ENCODE data around the gene SYT12. TPM values are rescaled to one million over a fixed set of nuclear protein-coding genes. Genes with fewer than 3 reads are reported as not detected.

The SYT12 gene
- 0.06 TPM for polyA plus RNA-seq
- long read RNA-seq, donor 1: 0 reads
- long read RNA-seq, donor 2: 0 reads
- long read RNA-seq, donor 3: 0 reads
- long read RNA-seq, donor 4: 0 reads
- long read RNA-seq, donor 5: 0 reads
- long read RNA-seq, donor 6: 0 reads
- long read RNA-seq, donor 7: 0 reads
- long read RNA-seq, donor 8: 0 reads
- long read RNA-seq, donor 9: 0 reads
- long read RNA-seq, donor 10: 0 reads
- long read RNA-seq, donor 11: 0 reads

- no CpG with 5 or more reads among the region's 118 CpGs for WGBS (ENCODE audit: insufficient coverage, low lambda C conversion rate)
- H3K4me1 ChIP-seq (ENCODE audit: control insufficient read depth, insufficient read depth, low read length): peaks cover 13% of the 10 kb centered on the region
- H3K9me3 ChIP-seq (ENCODE audit: control insufficient read depth, low read depth, low read length): peaks cover 3% of the 10 kb centered on the region
- H3K36me3 ChIP-seq (ENCODE audit: control insufficient read depth, insufficient read depth, low read length): no peaks in the 10 kb centered on the region
- H3K4me3 ChIP-seq (ENCODE audit: low read length): peak within 1 kb of the TSS; percentile 13
- DNase-seq: peak in 1 of 2 donors; percentile 17
- H3K27me3 ChIP-seq (ENCODE audit: control insufficient read depth, insufficient read depth, low read length): peaks cover 37% of the 10 kb centered on the region
- no peak within 1 kb of the TSS for H3K27ac ChIP-seq (ENCODE audit: low read length)
These were observed at the start of gene SYT12 for GRCh38 chr11:67022961-67023956. Gene SYT12, plus strand, starts transcription at chr11:67023134. Its CDS starts 7,011 bp downstream, at chr11:67030145.

GRCh38 chr11:66973956-66974580 lies 48.9 kb upstream of the SYT12 start:
- peaks cover 35% of the 10 kb centered on the region for H3K4me1 ChIP-seq (ENCODE audit: control insufficient read depth, insufficient read depth, low read length)
- no CpG with 5 or more reads among the region's 8 CpGs for WGBS (ENCODE audit: insufficient coverage, low lambda C conversion rate)
- peaks cover 22% of the 10 kb centered on the region for H3K9me3 ChIP-seq (ENCODE audit: control insufficient read depth, low read depth, low read length)
- peak in 1 of 2 donors; percentile 27 for DNase-seq
- no peaks in the 10 kb centered on the region for H3K27me3 ChIP-seq (ENCODE audit: control insufficient read depth, insufficient read depth, low read length)
- no peaks in the 10 kb centered on the region for H3K36me3 ChIP-seq (ENCODE audit: control insufficient read depth, insufficient read depth, low read length)
- H3K27ac ChIP-seq (ENCODE audit: low read length): peak overlapping the region; percentile 76
- H3K4me3 ChIP-seq (ENCODE audit: low read length): no peak overlapping the region

- peak; percentile 81 to 86 for DNase-seq
- peaks cover 32% of the 10 kb centered on the region for H3K4me1 ChIP-seq (ENCODE audit: control insufficient read depth, insufficient read depth, low read length)
- peak within 1 kb of the TSS; percentile 87 for H3K27ac ChIP-seq (ENCODE audit: low read length)
- H3K9me3 ChIP-seq (ENCODE audit: control insufficient read depth, low read depth, low read length): peaks cover 24% of the 10 kb centered on the region
- WGBS (ENCODE audit: insufficient coverage, low lambda C conversion rate): no CpG with 5 or more reads among the region's 10 CpGs
- H3K27me3 ChIP-seq (ENCODE audit: control insufficient read depth, insufficient read depth, low read length): no peaks in the 10 kb centered on the region
- peak within 1 kb of the TSS; percentile 57 for H3K4me3 ChIP-seq (ENCODE audit: low read length)
- no peaks in the 10 kb centered on the region for H3K36me3 ChIP-seq (ENCODE audit: control insufficient read depth, insufficient read depth, low read length)
These were observed 48.1 kb upstream of the SYT12 start, which contains the start of gene C11orf86 for GRCh38 chr11:66974724-66975404. Gene C11orf86, plus strand, starts transcription at chr11:66975304. Its CDS starts 59 bp downstream, at chr11:66975363.

- DNase-seq: no peak
- Histone ChIP-seq H3K9me3 (ENCODE audit: control insufficient read depth, low read depth, low read length) (peaks cover 18% of the 10 kb centered on the region), H3K4me3 (ENCODE audit: low read length) (peak overlapping the region; percentile 57), H3K4me1 (ENCODE audit: control insufficient read depth, insufficient read depth, low read length) (peaks cover 26% of the 10 kb centered on the region), H3K27ac (ENCODE audit: low read length) (peak overlapping the region; percentile 87), H3K27me3 (ENCODE audit: control insufficient read depth, insufficient read depth, low read length) (no peaks in the 10 kb centered on the region), H3K36me3 (ENCODE audit: control insufficient read depth, insufficient read depth, low read length) (no peaks in the 10 kb centered on the region)
- no CpG with 5 or more reads among the region's 11 CpGs for WGBS (ENCODE audit: insufficient coverage, low lambda C conversion rate)
These were observed 47.4 kb upstream of the SYT12 start for GRCh38 chr11:66975405-66976027.

- no peaks in the 10 kb centered on the region for H3K27me3 ChIP-seq (ENCODE audit: control insufficient read depth, insufficient read depth, low read length)
- H3K27ac ChIP-seq (ENCODE audit: low read length): peak overlapping the region; percentile 87
- H3K4me3 ChIP-seq (ENCODE audit: low read length): peak overlapping the region; percentile 57
- peaks cover 22% of the 10 kb centered on the region for H3K4me1 ChIP-seq (ENCODE audit: control insufficient read depth, insufficient read depth, low read length)
- WGBS (ENCODE audit: insufficient coverage, low lambda C conversion rate): no CpG with 5 or more reads among the region's 9 CpGs
- DNase-seq: peak in 1 of 2 donors; percentile 24
- H3K36me3 ChIP-seq (ENCODE audit: control insufficient read depth, insufficient read depth, low read length): no peaks in the 10 kb centered on the region
- H3K9me3 ChIP-seq (ENCODE audit: control insufficient read depth, low read depth, low read length): peaks cover 17% of the 10 kb centered on the region
These were observed 46.9 kb upstream of the SYT12 start for GRCh38 chr11:66976028-66976467.

- Histone ChIP-seq H3K9me3 (ENCODE audit: control insufficient read depth, low read depth, low read length) (peaks cover 17% of the 10 kb centered on the region), H3K27ac (ENCODE audit: low read length) (no peak overlapping the region), H3K27me3 (ENCODE audit: control insufficient read depth, insufficient read depth, low read length) (no peaks in the 10 kb centered on the region), H3K4me3 (ENCODE audit: low read length) (no peak overlapping the region), H3K36me3 (ENCODE audit: control insufficient read depth, insufficient read depth, low read length) (no peaks in the 10 kb centered on the region), H3K4me1 (ENCODE audit: control insufficient read depth, insufficient read depth, low read length) (peaks cover 15% of the 10 kb centered on the region)
- no CpG with 5 or more reads among the region's 6 CpGs for WGBS (ENCODE audit: insufficient coverage, low lambda C conversion rate)
- DNase-seq: no peak
These were observed 46.0 kb upstream of the SYT12 start for GRCh38 chr11:66976925-66977324.

- WGBS (ENCODE audit: insufficient coverage, low lambda C conversion rate): no CpG with 5 or more reads among the region's 2 CpGs
- Histone ChIP-seq H3K4me3 (ENCODE audit: low read length) (no peak overlapping the region), H3K27ac (ENCODE audit: low read length) (no peak overlapping the region), H3K9me3 (ENCODE audit: control insufficient read depth, low read depth, low read length) (peaks cover 17% of the 10 kb centered on the region), H3K4me1 (ENCODE audit: control insufficient read depth, insufficient read depth, low read length) (peaks cover 12% of the 10 kb centered on the region), H3K36me3 (ENCODE audit: control insufficient read depth, insufficient read depth, low read length) (no peaks in the 10 kb centered on the region), H3K27me3 (ENCODE audit: control insufficient read depth, insufficient read depth, low read length) (no peaks in the 10 kb centered on the region)
- no peak for DNase-seq
These were observed 44.7 kb upstream of the SYT12 start for GRCh38 chr11:66978229-66978628.

GRCh38 chr11:66978717-66979116 lies 44.2 kb upstream of the SYT12 start:
- WGBS (ENCODE audit: insufficient coverage, low lambda C conversion rate): no CpG with 5 or more reads among the region's 6 CpGs
- Histone ChIP-seq H3K9me3 (ENCODE audit: control insufficient read depth, low read depth, low read length) (peaks cover 17% of the 10 kb centered on the region), H3K4me1 (ENCODE audit: control insufficient read depth, insufficient read depth, low read length) (peaks cover 9% of the 10 kb centered on the region)

GRCh38 chr11:66979336-66979980 lies 43.5 kb upstream of the SYT12 start:
- Histone ChIP-seq H3K9me3 (ENCODE audit: control insufficient read depth, low read depth, low read length) (peaks cover 17% of the 10 kb centered on the region), H3K27ac (ENCODE audit: low read length) (no peak overlapping the region), H3K36me3 (ENCODE audit: control insufficient read depth, insufficient read depth, low read length) (no peaks in the 10 kb centered on the region), H3K4me1 (ENCODE audit: control insufficient read depth, insufficient read depth, low read length) (peaks cover 3% of the 10 kb centered on the region), H3K4me3 (ENCODE audit: low read length) (no peak overlapping the region), H3K27me3 (ENCODE audit: control insufficient read depth, insufficient read depth, low read length) (no peaks in the 10 kb centered on the region)
- no peak for DNase-seq
- WGBS (ENCODE audit: insufficient coverage, low lambda C conversion rate): 80% methylated on average over 2 of the region's 2 CpGs

More at GRCh38 chr11:66978717-66979116, 44.2 kb upstream of the SYT12 start:
- H3K4me3 ChIP-seq (ENCODE audit: low read length): no peak overlapping the region
- no peak for DNase-seq
- H3K27me3 ChIP-seq (ENCODE audit: control insufficient read depth, insufficient read depth, low read length): no peaks in the 10 kb centered on the region
- H3K36me3 ChIP-seq (ENCODE audit: control insufficient read depth, insufficient read depth, low read length): no peaks in the 10 kb centered on the region
- no peak overlapping the region for H3K27ac ChIP-seq (ENCODE audit: low read length)

Data from large intestine (tissue), 12 donors.